ENCODE measurements around the gene DERL2.

DNA sequence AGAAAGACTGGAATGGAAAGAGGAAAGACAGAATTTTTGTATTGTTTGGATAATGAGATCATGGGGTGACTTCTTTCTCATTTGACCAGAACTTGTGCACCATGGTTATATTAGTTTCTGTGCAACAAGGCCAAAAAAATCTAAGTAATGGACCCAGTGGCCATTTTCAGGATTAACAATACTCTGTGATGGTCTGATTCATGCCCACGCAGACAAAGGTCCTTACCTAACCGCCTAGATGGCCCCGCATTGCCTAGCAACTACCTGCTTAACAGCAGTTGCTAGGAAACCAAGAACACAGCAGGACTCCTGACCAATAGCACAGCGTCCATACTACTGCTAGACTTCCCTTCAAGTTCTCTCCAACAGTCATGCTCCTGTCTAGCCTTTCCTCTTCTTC, 22.8 kb upstream of the DERL2 start:
- TF ChIP-seq, protein P1, sequence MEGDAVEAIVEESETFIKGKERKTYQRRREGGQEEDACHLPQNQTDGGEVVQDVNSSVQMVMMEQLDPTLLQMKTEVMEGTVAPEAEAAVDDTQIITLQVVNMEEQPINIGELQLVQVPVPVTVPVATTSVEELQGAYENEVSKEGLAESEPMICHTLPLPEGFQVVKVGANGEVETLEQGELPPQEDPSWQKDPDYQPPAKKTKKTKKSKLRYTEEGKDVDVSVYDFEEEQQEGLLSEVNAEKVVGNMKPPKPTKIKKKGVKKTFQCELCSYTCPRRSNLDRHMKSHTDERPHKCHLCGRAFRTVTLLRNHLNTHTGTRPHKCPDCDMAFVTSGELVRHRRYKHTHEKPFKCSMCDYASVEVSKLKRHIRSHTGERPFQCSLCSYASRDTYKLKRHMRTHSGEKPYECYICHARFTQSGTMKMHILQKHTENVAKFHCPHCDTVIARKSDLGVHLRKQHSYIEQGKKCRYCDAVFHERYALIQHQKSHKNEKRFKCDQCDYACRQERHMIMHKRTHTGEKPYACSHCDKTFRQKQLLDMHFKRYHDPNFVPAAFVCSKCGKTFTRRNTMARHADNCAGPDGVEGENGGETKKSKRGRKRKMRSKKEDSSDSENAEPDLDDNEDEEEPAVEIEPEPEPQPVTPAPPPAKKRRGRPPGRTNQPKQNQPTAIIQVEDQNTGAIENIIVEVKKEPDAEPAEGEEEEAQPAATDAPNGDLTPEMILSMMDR (IDR thresholded peaks at IDR 0.05): no peak
- no peak for TF ChIP-seq EZH2 (IDR thresholded peaks at IDR 0.05; ENCODE audit: borderline replicate concordance, insufficient read depth, low read depth, low read length, poor library complexity, severe bottlenecking)

Data from B cell (primary cell).